GM19328 (cell line): ENCODE results near the gene HERC3.
A peak's percentile ranks its signal among the peaks of the same experiment; 100 is the strongest.

Experiments
- ATAC-seq: cut with Tn5 transposase; IDR thresholded peaks from one replicate; pipeline ENCODE4 v1.9.1; 2021; ENCODE audit warnings: mild to moderate bottlenecking, moderate library complexity; ENCODE audit not compliant: unreplicated experiment

Gene HERC3

GRCh38 chr4:88659055-88659889, 67.0 kb downstream of the HERC3 start:
- peak; percentile 92 for ATAC-seq

GRCh38 chr4:88659890-88660208, 67.6 kb downstream of the HERC3 start:
- ATAC-seq: no peak

GRCh38 chr4:88660446-88661294, 68.4 kb downstream of the HERC3 start:
- no peak for ATAC-seq

- no peak for ATAC-seq
Observed at GRCh38 chr4:88661739-88662138, 69.5 kb downstream of the HERC3 start.

GRCh38 chr4:88672987-88673386, 80.7 kb downstream of the HERC3 start:
- ATAC-seq: no peak

- no peak for ATAC-seq
Observed at GRCh38 chr4:88673886-88674285, 81.6 kb downstream of the HERC3 start.

GRCh38 chr4:88674565-88674964, 82.3 kb downstream of the HERC3 start:
- no peak for ATAC-seq

GRCh38 chr4:88674979-88675378, 82.7 kb downstream of the HERC3 start:
- ATAC-seq: no peak

GRCh38 chr4:88675543-88675942, 83.3 kb downstream of the HERC3 start:
- ATAC-seq: no peak

GRCh38 chr4:88681209-88681608, 88.9 kb downstream of the HERC3 start:
- ATAC-seq: no peak

- no peak for ATAC-seq
Observed at GRCh38 chr4:88690355-88690754, 98.1 kb downstream of the HERC3 start.

GRCh38 chr4:88693792-88694191, 101.5 kb downstream of the HERC3 start:
- ATAC-seq: no peak

- ATAC-seq: no peak
Observed at GRCh38 chr4:88696630-88697029, 104.3 kb downstream of the HERC3 start.

GRCh38 chr4:88697141-88697540, 104.9 kb downstream of the HERC3 start:
- no peak for ATAC-seq

GRCh38 chr4:88697588-88698329, 105.5 kb downstream of the HERC3 start, which contains the start of gene NAP1L5:
Gene NAP1L5, minus strand, starts transcription at chr4:88697829. Its CDS starts 75 bp downstream, at chr4:88697754.
- ATAC-seq: peak; percentile 97

- ATAC-seq: no peak
Observed at GRCh38 chr4:88698519-88698918, 106.2 kb downstream of the HERC3 start.

- ATAC-seq: no peak
Observed at GRCh38 chr4:88702782-88703181, 110.5 kb downstream of the HERC3 start.

- ATAC-seq: no peak
Observed at GRCh38 chr4:88705223-88705622, 112.9 kb downstream of the HERC3 start.

- ATAC-seq: no peak
Observed at GRCh38 chr4:88705805-88706492, 113.7 kb downstream of the HERC3 start.

- ATAC-seq: no peak
Observed at GRCh38 chr4:88706574-88706973, 114.3 kb downstream of the HERC3 start.

- ATAC-seq: no peak
Observed at GRCh38 chr4:88709989-88710388, 117.7 kb downstream of the HERC3 start.
